OCI-LY1 (cell line): ENCODE measurements around the gene UBE2H.

Experiments
- H2AFZ ChIP-seq: fragments of 200-600 bp; sonication (generic), shearing (Covaris generic); 2 replicates; pipeline ENCODE4 v1.6.0; 2014; ENCODE audit warnings: antibody characterized with exemption, mild to moderate bottlenecking, low read length
- H3F3A ChIP-seq: fragments of 200-600 bp; sonication (generic), shearing (Covaris generic); 2 replicates; pipeline ENCODE4 v1.6.0; 2014; ENCODE audit warnings: mild to moderate bottlenecking, antibody characterized with exemption, low read length, moderate library complexity; ENCODE audit not compliant: insufficient read depth
- H3K27ac ChIP-seq: fragments of 200-600 bp; sonication (generic); 2 replicates; pipeline ENCODE4 v1.5.1; 2014; ENCODE audit warnings: low read length, mixed run types, mild to moderate bottlenecking, low read depth; ENCODE audit not compliant: poor library complexity, severe bottlenecking
- H3K27me3 ChIP-seq: fragments of 200-600 bp; sonication (generic); 2 replicates; pipeline ENCODE4 v1.6.0; 2014; ENCODE audit warnings: antibody characterized with exemption, mild to moderate bottlenecking, low read length, moderate library complexity; ENCODE audit not compliant: insufficient read depth
- H3K36me3 ChIP-seq: fragments of 200-600 bp; sonication (generic); 2 replicates; pipeline ENCODE4 v1.6.1; 2014; ENCODE audit warnings: mild to moderate bottlenecking, antibody characterized with exemption, low read length, moderate library complexity, mixed read lengths; ENCODE audit not compliant: insufficient read depth
- H3K4me1 ChIP-seq: fragments of 200-600 bp; sonication (generic); 2 replicates; pipeline ENCODE4 v1.5.1; 2014; ENCODE audit warnings: mild to moderate bottlenecking, low read length, moderate library complexity; ENCODE audit not compliant: insufficient read depth, severe bottlenecking
- H3K4me2 ChIP-seq: fragments of 200-600 bp; sonication (generic), shearing (Covaris generic); 2 replicates; pipeline ENCODE4 v1.6.1; 2014; ENCODE audit warnings: low read length
- H3K4me3 ChIP-seq: fragments of 200-600 bp; sonication (generic); 2 replicates; pipeline ENCODE4 v1.5.1; 2014; ENCODE audit warnings: low read length, low read depth, mild to moderate bottlenecking, mixed read lengths; ENCODE audit not compliant: poor library complexity, severe bottlenecking
- H3K79me2 ChIP-seq: fragments of 200-600 bp; shearing (Covaris generic); 2 replicates; pipeline ENCODE4 v1.6.1; 2016; ENCODE audit warnings: mixed run types, low read length, mixed read lengths; ENCODE audit not compliant: insufficient read depth
- H3K9ac ChIP-seq: fragments of 200-600 bp; sonication (generic), shearing (Covaris generic); 2 replicates; pipeline ENCODE4 v1.6.1; 2014; ENCODE audit warnings: mild to moderate bottlenecking, low read length, mixed read lengths
- H3K9me2 ChIP-seq: fragments of 200-600 bp; sonication (generic), shearing (Covaris generic); 2 replicates; pipeline ENCODE4 v1.6.1; 2014; ENCODE audit warnings: low read depth, mild to moderate bottlenecking, low read length, mixed read lengths
- H3K9me3 ChIP-seq: fragments of 200-600 bp; shearing (Covaris generic); 2 replicates; pipeline ENCODE4 v1.6.1; 2014; ENCODE audit warnings: low read length, mixed read lengths
- H4K20me1 ChIP-seq: fragments of 200-600 bp; sonication (generic), shearing (Covaris generic); 2 replicates; pipeline ENCODE4 v1.6.0; 2016; ENCODE audit warnings: mild to moderate bottlenecking, low read length; ENCODE audit not compliant: insufficient read depth
- CTCF ChIP-seq: fragments of 200-600 bp; sonication (generic), shearing (Covaris generic); IDR thresholded peaks from 2 replicates; pipeline ENCODE4 v1.5.1; 2017; ENCODE audit warnings: mild to moderate bottlenecking, antibody characterized with exemption, low read length, moderate library complexity, mixed read lengths
- EZH2 ChIP-seq: fragments of 200-600 bp; sonication (generic), shearing (Covaris generic); IDR thresholded peaks from 2 replicates; pipeline ENCODE4 v1.8.0; 2017; ENCODE audit warnings: borderline replicate concordance, mixed run types, mild to moderate bottlenecking, antibody characterized with exemption, low read length, moderate library complexity, mixed read lengths

UBE2H gene

DNA sequence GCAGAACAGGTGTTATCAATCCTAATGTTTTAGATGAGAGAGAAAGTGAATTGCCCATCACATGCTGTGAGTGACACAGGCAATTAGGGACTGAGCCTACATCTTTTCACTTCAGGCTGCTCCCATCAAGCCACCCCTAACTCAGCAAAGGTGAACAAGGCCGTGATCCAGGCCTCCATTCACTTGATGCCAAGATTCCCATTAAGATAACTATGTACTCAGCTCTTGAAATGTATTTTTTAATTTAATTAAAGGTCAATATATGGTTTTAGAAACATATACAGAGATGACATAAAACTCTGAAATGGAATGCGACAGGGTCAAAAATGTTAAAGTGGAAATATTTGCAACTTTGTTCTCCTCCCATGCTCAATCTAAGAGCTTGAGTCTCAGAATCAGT is 27.9 kb upstream of the UBE2H start:
- Histone ChIP-seq H3K27ac (peak overlapping the region; percentile 52), H4K20me1 (no peaks in the 10 kb centered on the region), H3K4me2 (no peak overlapping the region), H3K9me2 (no peaks in the 10 kb centered on the region), H3F3A (no peaks in the 10 kb centered on the region), H3K9me3 (no peaks in the 10 kb centered on the region), H3K27me3 (no peaks in the 10 kb centered on the region), H2AFZ (no peak overlapping the region), H3K4me3 (no peak overlapping the region), H3K9ac (no peak overlapping the region), H3K79me2 (no peaks in the 10 kb centered on the region), H3K36me3 (no peaks in the 10 kb centered on the region), H3K4me1 (peaks cover 43% of the 10 kb centered on the region)
- no peak for TF ChIP-seq EZH2
- no peak for TF ChIP-seq CTCF

GRCh38 chr7:129975309-129975708 is 22.5 kb upstream of the UBE2H start:
- no peak overlapping the region for H2AFZ ChIP-seq
- H3K4me1 ChIP-seq = peaks cover 25% of the 10 kb centered on the region
- no peaks in the 10 kb centered on the region for H3K9me2 ChIP-seq

GRCh38 chr7:129970816-129971215 is 18.1 kb upstream of the UBE2H start:
- Histone ChIP-seq H3K27ac (no peak overlapping the region), H2AFZ (no peak overlapping the region), H3K4me2 (no peak overlapping the region), H3K9me3 (0 out of 2 replicates have a peak, but pooled peaks cover 2% of the 10 kb centered on the region), H3K4me3 (no peak overlapping the region), H3K79me2 (no peaks in the 10 kb centered on the region), H3F3A (no peaks in the 10 kb centered on the region), H3K4me1 (peaks cover 20% of the 10 kb centered on the region), H4K20me1 (no peaks in the 10 kb centered on the region), H3K36me3 (no peaks in the 10 kb centered on the region), H3K27me3 (no peaks in the 10 kb centered on the region), H3K9me2 (no peaks in the 10 kb centered on the region), H3K9ac (no peak overlapping the region)
- TF ChIP-seq CTCF (no peak), EZH2 (no peak)

More at GRCh38 chr7:129975309-129975708, 22.5 kb upstream of the UBE2H start:
- H3K79me2 ChIP-seq = no peaks in the 10 kb centered on the region
- no peaks in the 10 kb centered on the region for H4K20me1 ChIP-seq
- H3F3A ChIP-seq = no peaks in the 10 kb centered on the region
- no peak overlapping the region for H3K4me3 ChIP-seq
- H3K36me3 ChIP-seq = no peaks in the 10 kb centered on the region
- TF ChIP-seq CTCF = no peak
- no peak for TF ChIP-seq EZH2
- peak overlapping the region; percentile 86 for H3K27ac ChIP-seq
- no peak overlapping the region for H3K4me2 ChIP-seq
- 0 out of 2 replicates have a peak, but pooled peaks cover 2% of the 10 kb centered on the region for H3K9me3 ChIP-seq
- H3K9ac ChIP-seq = no peak overlapping the region
- no peaks in the 10 kb centered on the region for H3K27me3 ChIP-seq
